Testis (tissue), 3 donors: ENCODE measurements around the gene TMEM107. TPM values are rescaled to one million over a fixed set of nuclear protein-coding genes. Genes with fewer than 3 reads are reported as not detected.
A peak's percentile ranks its signal among the peaks of the same experiment; 100 is the strongest.

Source experiments
- DNase-seq: peaks from one replicate; pipeline ENCODE4 v3.0.0-alpha.2; 2019
- H3K27ac ChIP-seq, 2 donors: fragments of 200-600 bp; sonication (generic); one replicate each; pipeline ENCODE4 v1.5.1; 2019
- H3K27me3 ChIP-seq: fragments of 200-600 bp; sonication (generic); one replicate; pipeline ENCODE4 v1.5.1; 2019
- H3K36me3 ChIP-seq: fragments of 200-600 bp; sonication (generic); one replicate; pipeline ENCODE4 v1.5.1; 2017; ENCODE audit warnings: low read depth; ENCODE audit errors: missing control alignments
- H3K4me1 ChIP-seq: fragments of 200-600 bp; sonication (generic); one replicate; pipeline ENCODE4 v1.5.1; 2019
- H3K4me3 ChIP-seq, 2 donors: fragments of 200-600 bp; sonication (generic); one replicate each; pipeline ENCODE4 v1.5.1; 2017 to 2019
- H3K9me3 ChIP-seq: fragments of 200-600 bp; sonication (generic); one replicate; pipeline ENCODE4 v1.5.1; 2017
- CTCF ChIP-seq, 3 experiments: fragments of 450-650 bp in 2 of 3; fragments of 200-600 bp in 1 of 3; sonication (generic) in 1 of 3; IDR thresholded peaks; one replicate each; pipeline ENCODE4 v1.5.1; 2016 to 2019; ENCODE audit warnings: antibody characterized with exemption in 3 of 3, mild to moderate bottlenecking in 2 of 3, moderate library complexity in 1 of 3
- POLR2A ChIP-seq: fragments of 450-650 bp; IDR thresholded peaks from one replicate; pipeline ENCODE4 v1.6.1; 2017; ENCODE audit warnings: antibody characterized with exemption, mild to moderate bottlenecking, moderate library complexity
- WGBS, 2 donors: methylation state at CpG; one replicate each; pipeline ENCODE4 v1.1.5; 2018; 5-methylcytosine and 5-hydroxymethylcytosine counted together
- intact Hi-C: fragments of 100-400 bp; cut with DNase I; formaldehyde crosslinking; loops from one replicate; pipeline ENCODE4 v1.15.1; 2023; ENCODE audit warnings: low total_unique reads
- polyA plus RNA-seq: library from polyadenylated mRNA; stranded (reverse); fragments of 350-450 nt; fragmentation: Illumina TruSeq; extraction: RNeasy Lipid Tissue Mini Kit (QIAGEN cat#74804); gene quantifications from one replicate; pipeline ENCODE4 v1.2.3, GENCODE V29; 2014; ENCODE audit warnings: low read depth, low replicate concordance; ENCODE audit not compliant: insufficient read depth
- total RNA-seq, 2 donors: library from RNA; depleted of rRNA; stranded (reverse); fragments of >200 nt; gene quantifications; one replicate each; pipeline ENCODE4 v1.2.3, GENCODE V29; 2016

The TMEM107 gene
- total and polyA plus RNA-seq, 3 donors from 2014 or later, result 17.2 to 31.8 (median 23.2) TPM

GRCh38 chr17:8141045-8141444 is 35.1 kb downstream of the TMEM107 start:
- no peak for DNase-seq
- no peaks in the 10 kb centered on the region for H3K36me3 ChIP-seq
- intact Hi-C loops, result no loop called here
- TF ChIP-seq CTCF (IDR thresholded peaks at IDR 0.05), result no peak
- TF ChIP-seq POLR2A, result no peak
- no peaks in the 10 kb centered on the region for H3K9me3 ChIP-seq
- H3K4me1 ChIP-seq, result no peaks in the 10 kb centered on the region
- no peaks in the 10 kb centered on the region for H3K27me3 ChIP-seq
- WGBS, 2 donors, result 92 to 95% methylated on average over 7 of the region's 7 CpGs
- no peak overlapping the region for H3K4me3 ChIP-seq
- peak overlapping the region in 1 of 2 donors; percentile 96 for H3K27ac ChIP-seq

- H3K4me1 ChIP-seq, result no peaks in the 10 kb centered on the region
- H3K9me3 ChIP-seq, result no peaks in the 10 kb centered on the region
- 66 to 68% methylated on average over 17 to 18 of the region's 18 CpGs for WGBS, 2 donors
- intact Hi-C loops, result no loop called here
- H3K27ac ChIP-seq, result peak overlapping the region; percentile 95 to 96
- peak; percentile 18 for DNase-seq
- TF ChIP-seq POLR2A (no peak), CTCF (IDR thresholded peaks at IDR 0.05) (no peak)
- H3K27me3 ChIP-seq, result no peaks in the 10 kb centered on the region
- peak overlapping the region in 1 of 2 donors; percentile 51 for H3K4me3 ChIP-seq
- no peaks in the 10 kb centered on the region for H3K36me3 ChIP-seq
These were observed 35.8 kb downstream of the TMEM107 start for GRCh38 chr17:8140065-8141029.

GRCh38 chr17:8138672-8139371 is 37.4 kb downstream of the TMEM107 start:
- peak overlapping the region; percentile 13 to 51 for H3K4me3 ChIP-seq

GRCh38 chr17:8138374-8138671 is 37.9 kb downstream of the TMEM107 start:
- Histone ChIP-seq H3K4me3 (peak overlapping the region; percentile 13 to 51), H3K27me3 (no peaks in the 10 kb centered on the region), H3K4me1 (no peaks in the 10 kb centered on the region), H3K9me3 (no peaks in the 10 kb centered on the region), H3K27ac (peak overlapping the region; percentile 95 to 96), H3K36me3 (no peaks in the 10 kb centered on the region)
- no peak for TF ChIP-seq CTCF (IDR thresholded peaks at IDR 0.05)
- TF ChIP-seq POLR2A, result no peak
- no peak for DNase-seq
- 1 to 2% methylated on average over 7 of the region's 7 CpGs for WGBS, 2 donors
- intact Hi-C loops, result no loop called here

More at GRCh38 chr17:8138672-8139371, 37.4 kb downstream of the TMEM107 start:
- TF ChIP-seq CTCF (IDR thresholded peaks at IDR 0.05) (peak; percentile 86 to 96 (median 95)), POLR2A (peak; percentile 47)
- 1 to 2% methylated on average over 17 to 45 of the region's 46 CpGs for WGBS, 2 donors
- Histone ChIP-seq H3K36me3 (no peaks in the 10 kb centered on the region), H3K27ac (peak overlapping the region; percentile 95 to 96), H3K9me3 (no peaks in the 10 kb centered on the region), H3K4me1 (no peaks in the 10 kb centered on the region), H3K27me3 (no peaks in the 10 kb centered on the region)
- intact Hi-C loops, result no loop called here
- peak; percentile 95 for DNase-seq
